Kidney glomerular epithelial cell (primary cell): ENCODE measurements around the gene EPM2A.
A peak's percentile ranks its signal among the peaks of the same experiment; 100 is the strongest.

Source experiments
- DNase-seq: peaks from one replicate; lab custom pipeline; 2025; lab: John Stamatoyannopoulos, UW

EPM2A gene

GRCh38 chr6:145670311-145670710 lies 65.0 kb downstream of the EPM2A start:
- no peak for DNase-seq

DNA sequence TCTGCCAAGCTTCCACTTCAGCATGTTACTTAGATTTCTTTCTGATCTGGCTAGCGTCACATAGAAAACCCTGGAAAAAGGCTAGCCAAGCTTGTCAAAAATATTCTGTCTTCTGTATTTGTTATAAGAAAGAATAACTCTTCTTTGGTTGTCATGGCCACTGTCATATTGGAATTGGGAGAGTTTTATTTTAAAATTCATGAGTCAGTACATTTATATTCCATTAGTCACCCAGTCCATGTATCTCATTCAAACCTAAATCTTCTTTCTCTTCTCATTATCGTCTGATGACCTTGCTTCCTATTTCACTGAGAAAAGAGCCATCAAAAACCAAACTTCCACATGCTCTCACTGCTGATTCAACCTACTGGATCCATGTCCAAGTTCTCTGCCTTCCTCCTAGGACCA lies 65.7 kb downstream of the EPM2A start:
- DNase-seq: peak; percentile 84

- no peak for DNase-seq
Observed at GRCh38 chr6:145668844-145669243, 66.5 kb downstream of the EPM2A start.

DNA sequence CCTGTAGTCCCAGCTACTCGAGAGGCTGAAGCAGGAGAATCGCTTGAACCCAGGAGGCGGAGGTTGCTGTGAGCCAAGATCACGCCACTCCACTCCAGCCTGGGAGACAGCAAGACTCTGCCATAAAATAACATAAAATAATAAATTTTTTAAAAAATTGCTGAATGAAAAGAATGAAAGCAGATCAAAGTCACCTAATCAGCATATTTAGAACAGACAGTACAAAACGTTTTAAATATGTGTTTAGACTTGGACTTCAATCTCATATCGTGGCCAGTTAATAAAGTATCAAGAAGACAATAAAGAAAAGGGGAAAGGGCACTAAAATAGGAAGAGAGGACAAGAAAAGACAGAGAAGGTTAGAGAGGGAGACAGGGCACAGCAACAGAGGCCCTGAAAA lies 74.6 kb downstream of the EPM2A start:
- no peak for DNase-seq

DNA sequence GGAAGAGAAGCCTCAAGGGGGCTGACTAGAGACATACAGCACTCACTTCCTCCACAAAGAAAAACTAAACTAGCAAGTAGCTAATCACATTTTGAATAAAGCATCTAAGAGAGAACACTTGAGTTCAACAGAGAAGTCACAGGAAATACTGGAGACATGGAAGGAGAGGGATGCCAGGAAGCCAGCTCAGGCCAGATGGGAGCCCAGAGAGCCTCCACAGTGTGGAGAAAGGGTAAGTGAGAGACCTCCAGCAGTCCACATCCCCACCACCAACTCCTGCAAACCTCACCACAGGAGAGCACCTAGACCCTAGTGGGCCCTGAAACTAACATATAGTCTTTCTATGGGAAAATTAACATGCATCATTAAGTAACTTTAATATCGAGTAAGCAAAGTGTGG lies 79.2 kb downstream of the EPM2A start:
- no peak for DNase-seq

DNA sequence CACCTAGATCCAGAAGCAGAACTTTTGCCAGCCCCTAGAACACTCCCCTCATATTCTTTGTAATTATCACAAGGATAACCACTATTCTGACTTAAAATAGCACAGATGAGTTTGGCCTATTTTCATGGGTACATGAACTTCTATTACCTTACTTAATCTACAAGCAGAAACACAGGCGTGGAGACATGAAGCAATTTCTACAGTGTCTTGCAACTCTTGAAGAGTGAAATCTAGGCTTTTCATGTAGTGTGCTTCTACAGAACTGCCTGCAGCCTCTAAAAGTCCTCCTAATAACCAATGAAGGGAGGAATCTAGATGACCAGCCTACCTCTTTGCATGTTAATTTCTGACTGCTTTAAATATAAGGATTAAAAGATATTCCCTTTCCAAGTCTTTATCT lies 82.7 kb downstream of the EPM2A start:
- DNase-seq: no peak

GRCh38 chr6:145651988-145652387 lies 83.3 kb downstream of the EPM2A start:
- DNase-seq: no peak

DNA sequence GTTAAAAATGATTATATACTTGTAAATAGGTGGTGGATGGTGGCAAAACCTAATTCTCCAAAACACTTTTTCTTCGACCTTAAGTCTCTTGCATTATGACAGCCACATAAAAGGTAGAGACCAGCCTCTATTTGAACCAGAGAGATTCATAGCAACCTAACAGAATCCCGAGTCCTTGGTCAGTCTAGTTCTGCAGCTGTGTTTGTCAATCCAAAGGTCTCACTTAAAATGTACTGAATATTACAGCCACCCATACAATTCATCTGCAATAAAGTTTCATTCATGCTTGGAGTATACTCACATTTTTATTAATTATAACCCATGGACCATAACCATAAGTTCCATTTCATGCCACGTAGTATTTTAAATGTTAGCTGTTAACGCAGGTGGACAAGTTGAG lies 87.2 kb downstream of the EPM2A start:
- no peak for DNase-seq

- no peak for DNase-seq
Observed at GRCh38 chr6:145647602-145648001, 87.7 kb downstream of the EPM2A start.

DNA sequence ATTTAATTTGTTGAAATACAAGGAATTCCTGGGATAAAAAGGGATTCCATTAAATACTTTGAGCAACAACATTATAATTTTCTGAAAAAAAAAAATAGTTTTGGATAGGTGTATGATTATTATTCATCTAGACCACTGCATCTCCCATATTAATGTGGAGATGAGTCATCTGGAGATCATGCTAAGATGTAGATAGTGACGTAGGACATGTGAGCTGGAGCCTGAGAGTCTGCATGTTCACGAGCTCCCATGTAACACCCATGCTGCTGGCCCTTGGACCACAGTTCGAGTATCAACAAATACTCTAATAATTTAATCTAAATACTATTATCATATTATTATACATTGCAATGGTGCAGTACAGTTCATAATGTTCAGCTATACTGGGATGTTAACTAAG lies 91.6 kb downstream of the EPM2A start:
- DNase-seq: no peak

DNA sequence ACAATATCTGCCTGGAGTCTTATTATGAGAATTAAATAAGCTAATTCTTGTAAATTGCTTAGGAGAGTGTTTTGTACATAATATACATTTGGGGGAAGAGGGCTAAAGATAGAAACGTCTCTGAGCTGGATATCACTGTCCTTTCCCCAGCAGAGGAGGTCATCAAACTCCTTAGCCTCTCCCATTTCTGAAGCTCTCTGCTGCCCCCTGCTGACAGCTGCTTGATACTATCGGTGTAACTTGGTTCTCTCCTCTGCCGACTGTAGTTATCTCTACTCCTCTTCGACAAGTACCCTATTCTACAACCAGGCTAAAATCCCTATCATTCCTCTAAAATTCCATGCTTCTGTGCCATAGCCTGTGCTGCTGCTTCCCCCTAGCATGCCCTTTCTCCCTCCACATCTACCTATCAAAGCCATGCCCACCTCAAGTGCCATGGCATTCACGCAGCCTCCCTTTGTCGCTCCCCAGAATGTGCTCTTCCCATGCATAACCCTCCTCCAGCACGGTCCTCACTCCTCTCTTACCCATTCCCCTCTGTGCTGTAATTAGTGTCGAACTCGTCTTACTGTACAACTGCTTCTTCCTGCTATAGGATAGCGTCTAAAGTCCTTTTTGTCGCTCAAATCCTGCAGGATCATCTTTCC lies 101.2 kb downstream of the EPM2A start:
- peak; percentile 44 for DNase-seq

DNA sequence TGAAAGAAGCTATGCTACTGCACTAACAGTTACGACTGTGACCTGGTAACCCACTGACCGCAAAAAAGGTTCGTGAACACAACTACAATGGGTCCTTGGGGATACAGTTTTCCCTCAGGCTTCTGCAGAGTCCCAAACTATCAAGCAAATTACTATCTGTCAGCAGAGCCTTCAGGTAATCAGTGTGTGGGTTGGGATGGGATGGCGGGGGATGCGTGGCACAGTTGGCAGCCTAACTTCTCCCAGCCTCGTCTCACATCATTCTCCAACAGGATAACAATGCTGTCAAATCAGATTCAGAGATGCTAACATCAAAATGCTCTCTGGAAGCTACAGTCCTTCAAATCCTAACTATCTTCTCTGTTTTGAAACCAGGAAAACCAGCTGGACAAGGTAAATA lies 102.3 kb downstream of the EPM2A start:
- DNase-seq: no peak

- no peak for DNase-seq
Observed at GRCh38 chr6:145631374-145631773, 103.9 kb downstream of the EPM2A start.

DNA sequence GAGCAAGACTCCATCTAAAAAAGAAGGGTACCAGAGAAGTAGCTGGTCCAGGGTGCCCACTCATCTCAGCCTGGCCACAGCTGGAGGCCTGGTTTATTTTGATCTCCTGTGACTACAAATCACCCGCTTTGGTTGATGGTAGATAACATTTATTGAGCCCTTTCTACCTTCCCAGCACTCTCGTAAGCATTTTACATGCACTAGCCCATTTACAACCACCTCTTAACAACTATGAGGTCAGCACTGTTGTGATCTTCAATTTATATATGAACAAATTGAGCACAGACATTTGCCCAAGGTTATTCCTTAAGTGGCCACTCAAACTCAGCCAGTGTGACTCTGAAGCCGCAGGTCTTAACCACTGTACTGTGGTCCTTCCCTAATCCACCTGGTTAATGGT lies 104.7 kb downstream of the EPM2A start:
- no peak for DNase-seq

- no peak for DNase-seq
Observed at GRCh38 chr6:145629478-145629877, 105.8 kb downstream of the EPM2A start.

GRCh38 chr6:145627451-145627850 lies 107.9 kb downstream of the EPM2A start:
- DNase-seq: no peak

- DNase-seq: no peak
Observed at GRCh38 chr6:145626857-145627256, 108.5 kb downstream of the EPM2A start.

GRCh38 chr6:145623231-145623630 lies 112.1 kb downstream of the EPM2A start:
- DNase-seq: no peak

GRCh38 chr6:145621776-145622175 lies 113.5 kb downstream of the EPM2A start:
- DNase-seq: no peak

DNA sequence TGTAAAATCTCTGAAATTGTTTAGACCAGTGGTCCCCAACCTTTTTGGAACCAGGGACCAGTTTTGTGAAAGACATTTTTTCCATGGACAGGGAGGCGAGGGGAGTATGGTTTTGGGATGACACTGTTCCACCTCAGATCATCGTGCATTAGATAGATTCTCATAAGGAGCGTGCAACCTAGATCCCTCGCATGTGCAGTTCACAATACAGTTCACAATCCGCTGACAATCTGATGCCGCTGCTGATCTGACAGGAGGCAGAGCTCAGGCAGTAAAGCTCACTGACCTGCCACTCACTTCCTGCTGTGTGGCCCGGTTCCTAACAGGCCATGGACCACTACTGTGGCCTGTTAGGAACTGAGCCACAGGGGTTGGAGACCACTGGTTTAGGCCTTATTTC lies 115.2 kb downstream of the EPM2A start:
- no peak for DNase-seq

- no peak for DNase-seq
Observed at GRCh38 chr6:145609521-145609920, 125.8 kb downstream of the EPM2A start.

DNA sequence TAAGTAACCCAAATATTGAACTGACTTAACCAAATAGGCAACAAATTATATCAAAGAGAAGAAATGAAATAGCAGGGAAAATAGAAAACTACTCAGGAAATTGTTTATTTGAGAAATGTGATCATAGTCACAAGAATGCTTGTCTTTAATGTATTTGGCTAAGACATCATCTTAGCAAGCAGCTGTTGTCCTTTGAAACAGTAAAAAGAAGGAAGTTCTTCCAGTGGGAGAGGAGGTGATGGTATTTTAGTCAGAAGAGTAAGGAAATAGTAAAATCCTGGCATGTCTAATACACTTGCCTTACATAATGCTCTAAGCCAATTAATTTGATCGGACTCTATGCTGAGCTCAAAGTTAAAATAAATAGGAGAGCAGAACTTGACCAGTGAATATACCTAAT lies 126.5 kb downstream of the EPM2A start:
- no peak for DNase-seq

- no peak for DNase-seq
Observed at GRCh38 chr6:145603991-145604390, 131.3 kb downstream of the EPM2A start.

DNA sequence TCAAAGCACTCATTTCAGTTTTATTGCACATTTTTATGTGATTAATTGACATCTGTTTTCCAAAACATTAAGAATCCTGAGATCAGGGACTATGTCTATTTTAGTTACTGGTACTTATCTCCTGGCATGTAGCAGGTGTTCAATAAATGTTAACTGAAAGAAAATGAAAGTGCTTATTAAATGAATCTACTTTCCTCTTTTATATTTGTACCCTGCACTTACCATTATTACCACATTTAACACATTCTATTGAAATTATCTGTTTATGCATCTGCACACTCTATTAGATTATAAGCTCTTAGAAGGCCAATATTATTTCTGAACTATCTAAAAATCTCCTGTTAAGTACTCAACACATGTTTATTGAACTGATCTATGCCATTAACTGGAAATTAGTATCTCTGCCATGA lies 131.9 kb downstream of the EPM2A start:
- no peak for DNase-seq
